LoVo (cell line): Measurements from ENCODE around the gene PCDHGB1.
"Not testable (repeated sequence)": the region's sequence is repeated elsewhere in the genome, so short reads cannot be mapped to it uniquely, and the experiment has no call there.

Source experiments
- DNase-seq: peaks from one replicate; pipeline ENCODE4 v3.0.0-alpha.2; 2016; ENCODE audit warnings: low spot score

PCDHGB1 gene

GRCh38 chr5:141383345-141383744 is 33.4 kb downstream of the PCDHGB1 start:
- no peak for DNase-seq

DNA sequence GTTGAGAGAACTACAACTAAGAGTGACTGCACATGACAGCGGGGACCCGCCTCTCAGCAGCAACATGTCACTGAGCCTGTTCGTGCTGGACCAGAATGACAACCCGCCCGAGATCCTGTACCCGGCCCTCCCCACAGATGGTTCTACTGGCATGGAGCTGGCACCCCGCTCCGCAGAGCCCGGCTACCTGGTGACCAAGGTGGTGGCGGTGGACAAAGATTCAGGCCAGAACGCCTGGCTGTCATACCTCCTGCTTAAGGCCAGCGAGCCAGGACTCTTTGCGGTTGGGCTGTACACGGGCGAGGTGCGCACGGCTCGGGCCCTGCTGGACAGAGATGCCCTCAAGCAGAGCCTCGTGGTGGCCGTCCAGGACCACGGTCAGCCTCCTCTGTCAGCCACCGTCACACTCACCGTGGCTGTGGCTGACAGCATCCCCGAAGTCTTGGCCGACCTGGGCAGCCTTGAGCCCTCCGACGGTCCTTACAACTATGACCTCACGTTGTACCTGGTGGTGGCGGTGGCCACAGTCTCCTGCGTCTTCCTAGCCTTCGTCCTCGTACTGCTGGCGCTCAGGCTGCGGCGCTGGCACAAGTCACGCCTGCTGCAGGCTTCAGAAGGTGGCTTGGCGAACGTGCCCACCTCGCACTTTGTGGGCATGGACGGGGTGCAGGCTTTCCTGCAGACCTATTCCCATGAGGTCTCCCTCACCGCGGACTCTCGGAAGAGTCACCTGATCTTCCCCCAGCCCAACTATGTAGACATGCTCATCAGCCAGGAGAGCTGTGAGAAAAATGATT is 34.8 kb downstream of the PCDHGB1 start:
- no peak for DNase-seq

DNA sequence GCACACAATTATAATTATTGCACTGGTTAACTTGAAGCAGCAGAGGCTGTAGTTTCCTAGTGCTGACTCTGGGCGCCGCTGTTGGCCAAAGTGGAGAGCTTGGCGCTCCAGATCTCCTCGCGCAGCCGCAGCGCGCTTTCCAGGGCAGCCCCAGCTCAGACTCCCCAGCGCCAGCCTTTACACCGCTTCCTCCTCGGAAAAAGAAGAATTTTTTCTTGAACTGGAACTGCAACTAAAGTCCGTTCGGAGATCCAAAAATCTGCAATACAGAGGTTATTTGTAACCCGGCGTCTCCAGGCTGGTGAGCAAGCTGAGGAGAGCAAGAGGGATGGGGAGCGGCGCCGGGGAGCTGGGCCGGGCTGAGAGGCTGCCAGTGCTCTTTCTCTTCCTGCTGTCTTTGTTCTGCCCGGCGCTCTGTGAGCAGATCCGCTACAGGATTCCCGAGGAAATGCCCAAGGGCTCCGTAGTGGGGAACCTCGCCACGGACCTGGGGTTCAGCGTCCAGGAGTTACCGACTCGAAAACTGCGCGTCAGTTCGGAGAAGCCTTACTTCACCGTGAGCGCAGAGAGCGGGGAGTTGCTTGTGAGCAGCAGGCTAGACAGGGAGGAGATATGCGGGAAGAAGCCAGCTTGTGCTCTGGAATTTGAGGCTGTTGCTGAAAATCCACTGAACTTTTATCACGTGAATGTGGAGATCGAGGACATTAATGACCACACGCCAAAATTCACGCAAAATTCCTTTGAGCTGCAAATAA is 37.8 kb downstream of the PCDHGB1 start, which contains the start of gene PCDHGB4:
Gene PCDHGB4, plus strand, starts transcription at position 142 of the 755 bp plus-strand sequence. Its CDS starts 187 bp downstream, at position 329.
- DNase-seq, result not testable (repeated sequence)

DNA sequence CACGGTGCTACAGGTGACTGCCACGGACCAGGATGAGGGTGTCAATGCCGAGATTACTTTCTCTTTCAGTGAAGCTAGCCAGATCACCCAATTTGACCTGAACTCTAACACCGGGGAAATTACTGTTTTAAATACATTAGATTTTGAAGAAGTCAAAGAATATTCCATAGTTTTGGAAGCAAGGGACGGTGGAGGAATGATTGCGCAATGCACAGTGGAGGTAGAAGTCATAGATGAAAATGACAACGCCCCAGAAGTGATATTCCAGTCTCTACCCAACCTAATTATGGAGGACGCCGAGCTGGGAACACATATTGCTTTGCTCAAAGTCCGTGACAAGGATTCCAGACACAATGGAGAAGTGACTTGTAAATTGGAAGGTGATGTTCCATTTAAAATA is 38.8 kb downstream of the PCDHGB1 start:
- DNase-seq, result no peak

- no peak for DNase-seq
These were observed 39.5 kb downstream of the PCDHGB1 start for GRCh38 chr5:141389153-141390042.

- DNase-seq, result no peak
These were observed 42.7 kb downstream of the PCDHGB1 start, which contains the start of gene PCDHGA8 for GRCh38 chr5:141392429-141393198. PCDHGA8 (plus strand) TSS chr5:141392633; CDS start chr5:141392814, 181 bp downstream.

DNA sequence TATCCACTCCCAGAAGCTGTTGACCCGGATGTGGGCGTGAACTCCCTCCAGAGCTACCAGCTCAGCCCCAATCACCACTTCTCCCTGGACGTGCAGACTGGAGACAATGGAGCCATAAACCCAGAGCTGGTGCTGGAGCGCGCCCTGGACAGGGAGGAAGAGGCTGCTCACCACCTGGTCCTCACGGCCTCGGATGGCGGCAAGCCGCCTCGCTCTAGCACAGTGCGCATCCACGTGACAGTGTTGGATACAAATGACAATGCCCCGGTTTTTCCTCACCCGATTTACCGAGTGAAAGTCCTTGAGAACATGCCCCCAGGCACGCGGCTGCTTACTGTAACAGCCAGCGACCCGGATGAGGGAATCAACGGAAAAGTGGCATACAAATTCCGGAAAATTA is 43.4 kb downstream of the PCDHGB1 start:
- DNase-seq, result no peak

GRCh38 chr5:141394401-141395187 is 44.7 kb downstream of the PCDHGB1 start:
- DNase-seq, result not testable (repeated sequence)

DNA sequence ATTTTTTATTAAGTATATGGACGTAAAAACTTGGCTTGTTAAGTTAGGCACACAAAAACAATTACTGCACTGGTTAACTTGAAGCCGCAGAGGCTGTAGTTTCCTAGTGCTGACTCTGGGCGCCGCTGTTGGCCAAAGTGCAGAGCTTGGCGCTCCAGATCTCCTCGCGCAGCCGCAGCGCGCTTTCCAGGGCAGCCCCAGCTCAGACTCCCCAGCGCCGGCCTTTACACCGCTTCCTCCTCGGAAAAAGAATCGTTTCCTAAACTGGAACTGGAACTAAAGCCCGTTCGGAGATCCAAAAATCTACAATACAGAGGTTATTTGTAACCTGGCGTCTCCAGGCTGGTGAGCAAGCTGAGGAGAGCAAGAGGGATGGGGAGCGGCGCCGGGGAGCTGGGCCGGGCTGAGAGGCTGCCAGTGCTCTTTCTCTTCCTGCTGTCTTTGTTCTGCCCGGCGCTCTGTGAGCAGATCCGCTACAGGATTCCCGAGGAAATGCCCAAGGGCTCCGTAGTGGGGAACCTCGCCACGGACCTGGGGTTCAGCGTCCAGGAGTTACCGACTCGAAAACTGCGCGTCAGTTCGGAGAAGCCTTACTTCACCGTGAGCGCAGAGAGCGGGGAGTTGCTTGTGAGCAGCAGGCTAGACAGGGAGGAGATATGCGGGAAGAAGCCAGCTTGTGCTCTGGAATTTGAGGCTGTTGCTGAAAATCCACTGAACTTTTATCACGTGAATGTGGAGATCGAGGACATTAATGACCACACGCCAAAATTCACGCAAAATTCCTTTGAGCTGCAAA is 48.1 kb downstream of the PCDHGB1 start, which contains the start of gene PCDHGB5:
Gene PCDHGB5, plus strand, starts transcription at position 192 of the 796 bp plus-strand sequence. Its CDS starts 181 bp downstream, at position 373.
- DNase-seq, result not testable (repeated sequence)

GRCh38 chr5:141398608-141399007 is 48.7 kb downstream of the PCDHGB1 start:
- no peak for DNase-seq

DNA sequence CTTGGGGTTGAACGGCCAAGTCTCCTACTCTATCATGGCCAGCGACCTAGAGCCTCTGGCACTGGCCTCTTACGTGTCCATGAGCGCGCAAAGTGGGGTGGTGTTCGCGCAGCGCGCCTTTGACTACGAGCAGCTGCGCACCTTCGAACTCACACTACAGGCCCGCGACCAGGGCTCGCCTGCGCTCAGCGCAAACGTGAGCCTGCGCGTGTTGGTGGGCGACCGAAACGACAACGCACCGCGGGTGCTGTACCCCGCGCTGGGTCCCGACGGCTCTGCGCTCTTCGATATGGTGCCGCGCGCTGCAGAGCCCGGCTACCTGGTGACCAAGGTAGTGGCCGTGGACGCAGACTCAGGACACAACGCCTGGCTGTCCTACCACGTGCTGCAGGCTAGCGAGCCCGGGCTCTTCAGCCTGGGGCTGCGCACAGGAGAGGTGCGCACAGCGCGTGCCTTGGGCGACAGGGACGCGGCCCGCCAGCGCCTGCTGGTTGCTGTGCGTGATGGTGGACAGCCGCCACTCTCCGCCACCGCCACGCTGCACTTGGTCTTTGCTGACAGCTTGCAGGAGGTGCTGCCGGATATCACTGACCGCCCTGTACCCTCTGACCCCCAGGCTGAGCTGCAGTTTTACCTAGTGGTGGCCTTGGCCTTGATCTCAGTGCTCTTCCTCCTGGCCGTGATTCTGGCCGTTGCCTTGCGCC is 49.8 kb downstream of the PCDHGB1 start:
- no peak for DNase-seq
